Naive thymus-derived CD4-positive, alpha-beta T cell (primary cell): ENCODE measurements around the gene PTPN1. TPM values are rescaled to one million over a fixed set of nuclear protein-coding genes. Genes with fewer than 3 reads are reported as not detected.

Experiments used
- ATAC-seq: fragments of 150-1000 bp; cut with Tn5 transposase; 2 replicates; pipeline ENCODE4 v1.10.0; 2021; ENCODE audit warnings: mild to moderate bottlenecking, moderate library complexity
- CTCF ChIA-PET: fragments of 350-600 bp; sonication (Branson Sonifier 250); formaldehyde crosslinking; loops from one replicate; lab custom pipeline; 2021; ENCODE audit warnings: antibody characterized with exemption; lab: Charles Lee
- POLR2A ChIA-PET: fragments of 350-600 bp; sonication (Branson Sonifier 250); formaldehyde crosslinking; loops from one replicate; lab custom pipeline; 2021; ENCODE audit warnings: antibody characterized with exemption, inconsistent platforms; lab: Charles Lee
- DNase-seq, 9 donors: peaks; one replicate each; pipeline versions ENCODE4 v3.0.0 to v3.0.0-alpha.2; 2020 to 2022; ENCODE audit warnings: mixed read lengths in 1 of 9
- H3K27ac ChIP-seq: one replicate; pipeline ENCODE4 v1.7.0; 2013; ENCODE audit warnings: mild to moderate bottlenecking, low read depth, low read length, moderate library complexity
- H3K27me3 ChIP-seq, 2 donors: one replicate each; pipeline ENCODE4 v1.7.0; 2013; ENCODE audit warnings: low read length in 2 of 2, mild to moderate bottlenecking in 2 of 2, moderate library complexity in 2 of 2; ENCODE audit not compliant: control insufficient read depth in 2 of 2, insufficient read depth in 2 of 2
- H3K36me3 ChIP-seq, 3 experiments: 1 replicate in 2 of 3; 2 replicates in 1 of 3; pipeline ENCODE4 v1.7.0; 2013; ENCODE audit warnings: low read length in 3 of 3, mild to moderate bottlenecking in 3 of 3, moderate library complexity in 1 of 3; ENCODE audit not compliant: insufficient read depth in 3 of 3, control insufficient read depth in 2 of 3
- H3K4me1 ChIP-seq, 2 donors: one replicate each; pipeline ENCODE4 v1.7.0; 2013; ENCODE audit warnings: low read length in 2 of 2, mild to moderate bottlenecking in 2 of 2, moderate library complexity in 1 of 2; ENCODE audit not compliant: control insufficient read depth in 2 of 2, insufficient read depth in 2 of 2
- H3K4me3 ChIP-seq: 2 replicates; pipeline ENCODE4 v1.7.0; 2013; ENCODE audit warnings: mild to moderate bottlenecking, low read length
- H3K9me3 ChIP-seq, 3 experiments: 1 replicate in 2 of 3; 2 replicates in 1 of 3; pipeline ENCODE4 v1.7.0; 2013; ENCODE audit warnings: low read length in 3 of 3; ENCODE audit not compliant: control insufficient read depth in 2 of 3
- H3K27ac Mint-ChIP-seq, 9 donors: one replicate each; pipeline ENCODE4 v1.8.0; 2020 to 2022; ENCODE audit warnings: mixed read lengths in 9 of 9, mild to moderate bottlenecking in 8 of 9, moderate library complexity in 5 of 9, inconsistent platforms in 2 of 9
- H3K27me3 Mint-ChIP-seq, 5 donors: one replicate each; pipeline ENCODE4 v1.8.0; 2021 to 2022; ENCODE audit warnings: mixed read lengths in 5 of 5, mild to moderate bottlenecking in 1 of 5
- H3K36me3 Mint-ChIP-seq, 5 donors: one replicate each; pipeline ENCODE4 v1.8.0; 2020 to 2022; ENCODE audit warnings: mixed read lengths in 5 of 5, mild to moderate bottlenecking in 3 of 5, inconsistent platforms in 1 of 5
- H3K4me1 Mint-ChIP-seq, 7 donors: one replicate each; pipeline ENCODE4 v1.8.0; 2020 to 2022; ENCODE audit warnings: mixed read lengths in 7 of 7, mild to moderate bottlenecking in 3 of 7, inconsistent platforms in 1 of 7
- H3K4me3 Mint-ChIP-seq, 10 donors: one replicate each; pipeline ENCODE4 v1.8.0; 2020 to 2022; ENCODE audit warnings: mild to moderate bottlenecking in 10 of 10, mixed read lengths in 10 of 10, moderate library complexity in 6 of 10, inconsistent platforms in 2 of 10
- H3K9me3 Mint-ChIP-seq, 11 donors: one replicate each; pipeline ENCODE4 v1.8.0; 2020 to 2022; ENCODE audit warnings: mixed read lengths in 11 of 11, mild to moderate bottlenecking in 4 of 11, inconsistent platforms in 1 of 11, moderate library complexity in 1 of 11
- intact Hi-C, 2 donors: fragments of 100-400 bp; cut with micrococcal nuclease; formaldehyde crosslinking; loops; one replicate each; pipeline ENCODE4 v1.15.1; 2023
- polyA plus RNA-seq, 2 donors: library from polyadenylated mRNA; unstranded; fragments of 300-500 nt; fragmentation: Illumina TruSeq; gene quantifications; one replicate each; pipeline ENCODE4 v1.2.3, GENCODE V29; 2021
- total RNA-seq, 6 experiments: library from RNA in 5 of 6; stranded (reverse) in 5 of 6; gene quantifications; 1 replicate in 5 of 6; 2 replicates in 1 of 6; pipeline ENCODE4 v1.2.3 and lab custom pipeline; 2021 to 2026

PTPN1 gene
- total RNA-seq = 10 to 100 TPM; 53.9 to 80.5 (median 60.2) TPM
- polyA plus RNA-seq = 10 to 100 TPM; 30.4 to 34.7 TPM
- total RNA-seq (lab: John Stamatoyannopoulos, UW) = 149 reads per million, percentile 90 among the genes with 10 or more reads in this experiment

- ChIA-PET POLR2A (interaction anchor here (0.7 to 4.9 kb wide), 19 partner anchors 10 to 448 kb away, joined by 3 to 50 read pairs (median 6); partner anchors contain the start of gene CEBPB), CTCF (interaction anchor here (1.0 to 1.1 kb wide), 2 partner anchors 32 to 40 kb away, joined by 3 read pairs; no protein-coding TSS in a partner anchor)
- Mint-ChIP-seq H3K36me3 (peaks cover 0 to 20% (median 0%) of the 10 kb centered on the region in 5 donors), H3K27me3 (no peaks in the 10 kb centered on the region), H3K27ac (peak within 1 kb of the TSS; percentile 93 to 98 (median 98)), H3K4me3 (peak within 1 kb of the TSS; percentile 93 to 100 (median 97)), H3K9me3 (no peaks in the 10 kb centered on the region), H3K4me1 (peaks cover 36 to 52% (median 46%) of the 10 kb centered on the region in 7 donors)
- Histone ChIP-seq H3K4me3 (peak within 1 kb of the TSS; percentile 88), H3K27me3 (no peaks in the 10 kb centered on the region), H3K4me1 (peaks cover 31 to 38% of the 10 kb centered on the region in 2 donors), H3K27ac (peak within 1 kb of the TSS; percentile 89), H3K9me3 (no peaks in the 10 kb centered on the region), H3K36me3 (peaks cover 0 to 9% (median 0%) of the 10 kb centered on the region in 3 experiments)
- peak; percentile 98 for ATAC-seq
- intact Hi-C loops = loop anchor here (1.0 to 10.0 kb wide), 17 partner anchors 8 to 915 kb away; partner anchors contain the start of genes CEBPB (in 2 of the 2), PARD6B (in 2 of the 2), RNF114 (in 2 of the 2) and ADNP (in 1 of the 2)
- peak; percentile 97 to 100 (median 99) for DNase-seq
These were observed at the start of gene PTPN1 for GRCh38 chr20:50509923-50510705. Gene PTPN1 (plus strand): TSS chr20:50510383. CDS start chr20:50510528, 145 bp downstream.

GRCh38 chr20:50460608-50461267 is 49.4 kb upstream of the PTPN1 start:
- Mint-ChIP-seq H3K9me3 (no peaks in the 10 kb centered on the region), H3K36me3 (peaks cover 0 to 3% (median 0%) of the 10 kb centered on the region in 5 donors), H3K27ac (peak overlapping the region in 1 of 9 donors; percentile 65), H3K27me3 (peaks cover 5 to 13% (median 7%) of the 10 kb centered on the region in 5 donors), H3K4me1 (peaks cover 0 to 18% (median 4%) of the 10 kb centered on the region in 7 donors), H3K4me3 (no peak overlapping the region)
- ChIA-PET CTCF (interaction anchor here (0.5 to 4.5 kb wide), 6 partner anchors 115 to 488 kb away, joined by 3 to 29 read pairs (median 3); no protein-coding TSS in a partner anchor), POLR2A (interaction anchor here (0.7 kb wide), 1 partner anchor 83 kb away, joined by 3 read pairs; no protein-coding TSS in a partner anchor)
- ATAC-seq (peak; percentile 95), DNase-seq (peak; percentile 54 to 87 (median 74))
- Histone ChIP-seq H3K9me3 (no peaks in the 10 kb centered on the region), H3K36me3 (no peaks in the 10 kb centered on the region), H3K27ac (no peak overlapping the region), H3K4me3 (no peak overlapping the region), H3K27me3 (no peaks in the 10 kb centered on the region), H3K4me1 (no peaks in the 10 kb centered on the region)
- intact Hi-C loops = loop anchor here (1.0 to 10.0 kb wide), 6 partner anchors 270 to 483 kb away; partner anchors contain the start of genes CEBPB (in 2 of the 2), SNAI1 (in 1 of the 2) and UBE2V1 (in 1 of the 2)

- H3K9me3 Mint-ChIP-seq = no peaks in the 10 kb centered on the region
- H3K27ac Mint-ChIP-seq = no peak overlapping the region
- Histone ChIP-seq H3K4me3 (no peak overlapping the region), H3K4me1 (no peaks in the 10 kb centered on the region), H3K27ac (no peak overlapping the region), H3K9me3 (no peaks in the 10 kb centered on the region), H3K27me3 (no peaks in the 10 kb centered on the region), H3K36me3 (no peaks in the 10 kb centered on the region)
- peaks cover 0 to 3% (median 0%) of the 10 kb centered on the region in 5 donors for H3K36me3 Mint-ChIP-seq
- intact Hi-C loops = loop anchor here (5.0 to 10.0 kb wide), 4 partner anchors 340 to 485 kb away; partner anchors contain the start of genes SNAI1 (in 1 of the 2) and UBE2V1 (in 1 of the 2)
- ATAC-seq (no peak), DNase-seq (no peak)
- H3K4me3 Mint-ChIP-seq = no peak overlapping the region
- H3K27me3 Mint-ChIP-seq = peaks cover 0 to 7% (median under 1%) of the 10 kb centered on the region in 5 donors
- H3K4me1 Mint-ChIP-seq = peaks cover 0 to 18% (median 4%) of the 10 kb centered on the region in 7 donors
- ChIA-PET POLR2A (no interaction called here), CTCF (interaction anchor here (0.6 to 4.5 kb wide), 6 partner anchors 11 to 278 kb away, joined by 3 to 51 read pairs (median 6); no protein-coding TSS in a partner anchor)
These were observed 48.0 kb upstream of the PTPN1 start for GRCh38 chr20:50462093-50462690.

- Mint-ChIP-seq H3K27me3 (peaks cover 0 to 4% (median 0%) of the 10 kb centered on the region in 5 donors), H3K36me3 (peaks cover 0 to under 1% (median 0%) of the 10 kb centered on the region in 5 donors), H3K4me1 (peaks cover 0 to 25% (median 4%) of the 10 kb centered on the region in 7 donors), H3K27ac (no peak overlapping the region), H3K4me3 (peak overlapping the region in 3 of 10 donors; percentile 14 to 55 (median 54)), H3K9me3 (no peaks in the 10 kb centered on the region)
- no peaks in the 10 kb centered on the region for H3K36me3 ChIP-seq
- ChIA-PET POLR2A (interaction anchor here (0.5 to 0.8 kb wide), 2 partner anchors 273 to 504 kb away, joined by 3 to 6 read pairs; no protein-coding TSS in a partner anchor), CTCF (interaction anchor here (0.6 to 4.5 kb wide), 15 partner anchors 9 to 357 kb away, joined by 3 to 51 read pairs (median 3); partner anchors contain the start of gene CEBPB)
- DNase-seq (peak; percentile 33 to 64 (median 51)), ATAC-seq (peak; percentile 85)
- no peaks in the 10 kb centered on the region for H3K9me3 ChIP-seq
- H3K4me3 ChIP-seq = no peak overlapping the region
- no peak overlapping the region for H3K27ac ChIP-seq
- H3K4me1 ChIP-seq = no peaks in the 10 kb centered on the region
- H3K27me3 ChIP-seq = no peaks in the 10 kb centered on the region
- intact Hi-C loops = loop anchor here (1.0 to 10.0 kb wide), 7 partner anchors 274 to 487 kb away; partner anchors contain the start of genes CEBPB (in 2 of the 2), SNAI1 (in 1 of the 2) and UBE2V1 (in 1 of the 2)
These were observed 46.0 kb upstream of the PTPN1 start for GRCh38 chr20:50464026-50464724.
